NCI-H1092 (cell line): Measurements from ENCODE around the gene PAK5.

Experiments used
- DNase-seq: peaks from one replicate; lab custom pipeline; 2025; lab: John Stamatoyannopoulos, UW

PAK5 gene

DNA sequence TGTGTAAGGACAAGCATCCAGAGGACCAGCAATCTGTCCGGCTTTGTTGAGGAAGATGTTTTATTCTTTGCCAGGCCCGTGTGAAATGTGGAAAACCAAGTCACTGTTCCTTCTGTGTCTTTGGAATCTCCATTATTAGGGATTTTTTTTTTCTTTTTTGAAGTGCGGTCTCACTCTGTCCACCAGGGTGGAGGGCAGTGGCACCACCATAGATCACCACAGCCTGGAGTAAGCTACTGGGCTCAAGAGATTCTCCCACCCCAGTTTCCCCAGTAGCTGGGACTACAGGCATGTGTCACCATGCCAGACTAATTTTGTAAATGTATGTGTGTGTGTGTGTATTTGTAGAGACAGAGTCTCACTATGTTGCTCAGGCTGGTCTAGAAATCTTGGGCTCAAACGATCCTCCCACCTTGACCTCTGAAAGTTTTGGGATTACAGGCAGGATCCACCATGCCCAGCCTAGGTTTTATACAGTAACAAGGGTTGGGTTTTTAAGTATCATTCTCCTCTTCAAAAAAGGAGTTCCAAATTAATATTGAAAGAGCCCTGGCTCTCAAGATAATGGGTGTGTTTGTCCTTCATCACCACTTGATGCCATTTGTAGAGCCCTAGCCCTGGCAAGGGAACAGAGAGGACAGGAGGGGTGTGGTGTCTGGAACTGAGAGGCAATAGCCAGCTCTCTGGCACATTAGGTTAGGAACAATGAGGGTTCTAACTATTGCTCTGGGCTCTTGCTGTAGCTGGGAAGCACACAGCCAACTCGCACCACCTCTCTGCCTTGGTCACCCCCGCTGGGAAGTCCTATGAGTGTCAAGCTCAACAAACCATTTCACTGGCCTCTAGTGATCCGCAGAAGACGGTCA lies 321.3 kb downstream of the PAK5 start:
- DNase-seq: no peak

- DNase-seq: no peak
These were observed 322.5 kb downstream of the PAK5 start for GRCh38 chr20:9516234-9516871.

DNA sequence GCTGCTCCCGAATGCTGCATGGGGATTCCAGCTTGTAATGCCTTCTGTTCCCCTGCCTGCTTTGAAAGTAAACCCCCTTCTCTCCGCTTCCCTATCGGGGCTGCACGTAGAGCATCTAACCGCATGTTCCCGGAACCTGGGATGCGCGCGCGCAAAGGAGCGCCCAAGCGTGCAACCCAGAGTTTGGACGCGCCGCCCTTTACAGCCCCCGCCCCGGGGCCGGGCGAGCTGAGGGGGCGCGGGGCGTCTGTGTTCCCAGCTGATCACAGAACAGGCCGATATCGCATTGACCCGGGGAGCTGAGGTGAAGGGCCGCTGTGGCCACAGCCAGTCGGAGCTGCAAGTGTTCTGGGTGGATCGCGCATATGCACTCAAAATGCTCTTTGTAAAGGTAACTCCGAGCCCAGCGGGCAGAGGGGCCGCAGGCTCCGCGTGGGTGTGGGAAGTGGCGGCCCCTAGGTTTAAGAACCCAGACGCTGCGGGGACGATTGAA lies 323.1 kb downstream of the PAK5 start:
- DNase-seq: no peak

- DNase-seq: no peak
These were observed 323.7 kb downstream of the PAK5 start for GRCh38 chr20:9515214-9515585.

GRCh38 chr20:9514461-9515213 lies 324.2 kb downstream of the PAK5 start, which contains the start of gene LAMP5:
LAMP5 (plus strand) TSS chr20:9514590; CDS start chr20:9514853, 263 bp downstream.
- peak; percentile 19 for DNase-seq

DNA sequence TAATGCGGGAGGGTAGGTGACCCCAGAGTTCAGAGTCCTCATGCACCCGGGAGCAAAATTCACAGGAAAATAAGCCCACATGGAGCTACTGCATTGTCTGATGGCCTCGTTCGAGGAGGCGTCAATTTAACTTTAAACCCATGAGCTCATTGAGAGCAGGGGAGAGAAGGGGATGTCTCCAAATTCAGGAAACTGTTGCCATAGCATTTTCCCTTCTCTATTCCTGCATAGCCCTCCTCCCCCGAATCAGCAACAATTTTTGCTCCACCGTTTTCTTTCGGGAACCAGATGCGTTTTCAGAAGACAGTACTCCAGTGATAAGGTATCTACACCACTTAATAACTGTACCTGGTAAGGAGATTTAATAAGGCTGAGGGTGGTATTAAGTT lies 324.8 kb downstream of the PAK5 start:
- DNase-seq: no peak

GRCh38 chr20:9510911-9511310 lies 328.0 kb downstream of the PAK5 start:
- DNase-seq: no peak

DNA sequence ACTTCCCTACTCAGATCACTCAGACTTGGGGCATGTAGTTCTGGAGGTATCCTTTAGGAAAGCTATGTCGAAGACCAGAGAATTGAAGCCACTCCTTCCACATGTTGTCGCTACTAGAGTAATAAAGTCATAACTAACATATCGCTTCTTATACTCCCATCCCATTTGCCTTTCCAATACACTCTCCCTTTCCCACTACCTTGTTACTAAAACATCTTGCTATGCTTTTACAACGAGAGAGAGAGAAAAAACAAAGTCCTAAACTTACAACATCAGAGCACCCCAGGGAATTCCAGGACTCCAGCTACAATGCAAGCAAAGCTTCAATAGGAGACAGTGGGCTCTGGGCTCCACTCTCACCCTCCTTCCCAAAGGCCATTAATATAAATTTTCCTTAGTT lies 329.6 kb downstream of the PAK5 start:
- DNase-seq: no peak

GRCh38 chr20:9508696-9509178 lies 330.1 kb downstream of the PAK5 start:
- DNase-seq: no peak

DNA sequence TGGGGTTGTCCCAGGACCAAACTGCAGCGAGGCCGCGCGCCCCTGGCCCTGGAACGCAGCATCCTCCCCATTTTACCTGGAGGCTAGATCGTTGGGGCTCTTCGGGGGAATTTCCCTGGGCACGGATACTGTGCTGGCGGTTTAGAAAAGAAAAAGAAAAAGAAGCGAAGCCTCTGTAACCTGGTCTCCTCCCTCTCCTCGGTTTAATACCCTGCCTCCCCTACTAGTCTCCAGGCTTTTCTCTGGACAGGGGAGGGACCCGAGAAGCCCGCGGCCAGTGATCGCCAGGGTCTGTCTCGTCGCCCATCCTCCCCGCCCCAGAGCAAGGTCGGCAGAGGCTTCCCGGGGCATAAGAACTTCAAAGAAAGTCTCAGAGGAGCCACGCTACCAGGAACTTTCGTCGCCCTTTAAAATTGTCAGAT lies 330.6 kb downstream of the PAK5 start:
- DNase-seq: no peak

DNA sequence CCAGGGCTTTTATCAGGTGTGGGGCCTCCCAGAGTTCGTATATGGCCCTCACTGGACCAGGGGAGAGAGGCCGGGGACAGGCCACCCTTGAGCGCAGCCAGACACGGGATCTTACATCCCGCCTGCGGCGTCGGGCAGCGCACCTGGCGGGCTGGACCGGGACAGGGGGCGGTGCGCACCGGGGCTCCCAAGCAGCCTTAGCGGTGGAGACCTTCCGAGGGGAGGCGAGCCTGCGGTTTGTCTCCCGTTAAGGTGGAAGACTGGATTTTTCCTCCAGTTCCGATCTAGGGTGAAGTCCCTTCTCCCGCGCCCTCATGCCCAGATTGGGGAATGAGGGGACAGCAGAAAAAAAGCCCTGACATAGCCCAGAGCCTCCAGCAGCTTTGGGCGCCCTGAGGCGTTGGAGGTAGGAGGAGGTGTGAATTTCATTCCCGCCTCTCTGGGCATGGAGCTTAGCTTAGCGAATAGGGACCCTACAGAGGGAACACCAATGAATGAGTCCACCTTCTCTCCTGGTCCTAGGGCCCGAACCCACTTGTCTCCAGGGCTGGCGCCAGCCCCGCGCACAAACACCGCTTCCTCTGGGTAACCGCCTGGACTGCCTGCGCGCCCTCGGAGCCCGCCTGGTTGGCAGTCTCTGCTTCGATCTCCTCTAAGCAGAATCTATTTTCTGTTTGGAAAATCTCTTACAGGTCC lies 331.2 kb downstream of the PAK5 start:
- no peak for DNase-seq

- no peak for DNase-seq
These were observed 331.9 kb downstream of the PAK5 start for GRCh38 chr20:9506964-9507369.

- no peak for DNase-seq
These were observed 332.5 kb downstream of the PAK5 start for GRCh38 chr20:9506280-9506821.

GRCh38 chr20:9503526-9504245 lies 335.2 kb downstream of the PAK5 start:
- DNase-seq: no peak

DNA sequence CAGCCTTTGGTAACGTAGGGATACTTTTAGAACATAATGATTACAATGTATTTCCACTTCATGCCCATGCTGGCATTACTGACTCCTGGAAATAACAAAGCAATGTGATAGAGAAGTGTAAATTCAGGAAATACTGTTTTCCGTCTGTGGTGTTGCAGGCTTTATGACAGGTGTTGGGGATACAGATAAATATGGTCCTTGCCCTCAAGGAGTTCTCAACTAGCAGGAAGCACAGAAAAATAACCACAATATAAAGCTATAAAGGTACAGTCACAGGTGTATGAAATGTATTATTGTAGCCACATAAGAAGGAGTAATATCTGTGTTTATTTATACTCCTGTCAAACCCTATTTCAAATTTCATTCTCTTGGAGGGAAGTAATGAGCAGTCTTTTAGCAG lies 337.4 kb downstream of the PAK5 start:
- DNase-seq: no peak

DNA sequence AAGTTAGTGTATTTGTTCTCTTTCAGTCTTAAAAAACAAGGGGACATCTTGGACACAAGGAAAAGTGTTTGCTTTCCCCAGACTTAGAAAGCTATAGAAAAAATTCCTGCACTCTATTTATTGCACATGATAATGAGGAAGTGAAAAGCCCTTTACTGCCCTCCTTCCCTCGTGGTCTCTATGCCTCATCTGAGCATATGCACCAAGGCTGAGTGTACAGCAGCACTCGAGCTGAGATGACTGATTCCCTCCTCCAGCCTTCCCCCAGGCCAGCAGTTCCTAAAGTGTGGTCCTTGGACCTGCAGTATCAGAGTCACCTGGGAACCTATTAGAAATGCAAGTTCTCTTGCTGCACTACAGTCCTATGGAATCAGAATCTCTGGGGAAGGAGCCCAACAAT lies 338.8 kb downstream of the PAK5 start:
- DNase-seq: no peak

DNA sequence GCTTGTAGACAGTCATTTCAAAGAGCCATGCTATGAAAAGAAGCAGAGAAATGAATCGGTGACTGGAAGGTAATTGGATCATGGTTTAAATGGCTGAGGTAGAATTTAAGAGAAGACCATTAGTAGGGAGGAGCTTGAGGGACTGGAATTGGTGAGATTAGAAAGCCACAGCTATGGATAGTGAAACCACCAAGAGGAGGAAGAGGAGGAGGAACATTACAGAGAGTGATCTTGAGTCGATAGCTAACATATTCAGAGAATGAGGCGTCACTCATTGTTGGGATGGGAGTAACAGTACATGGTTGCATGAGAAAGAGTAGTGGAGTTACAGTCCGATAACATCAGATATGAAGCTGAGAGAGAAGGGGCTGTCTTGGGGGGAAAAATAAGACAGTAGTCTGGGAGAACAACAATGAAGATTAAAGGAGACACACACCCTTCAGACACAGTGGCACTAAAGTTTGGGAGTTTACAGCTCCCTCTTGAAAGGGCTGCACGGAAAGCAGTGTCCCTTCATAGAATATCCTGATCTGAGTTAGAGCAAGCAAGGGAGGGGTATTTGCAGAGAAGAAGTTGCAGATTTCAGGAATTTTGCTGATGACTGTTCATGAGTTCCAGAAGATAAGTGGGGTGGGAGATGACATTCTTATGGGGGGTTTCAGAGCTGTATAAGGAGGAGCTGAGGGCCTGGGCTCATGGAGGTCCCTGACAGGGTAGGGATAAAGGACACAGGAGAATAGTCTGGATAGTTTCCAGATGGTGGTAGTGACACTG lies 339.6 kb downstream of the PAK5 start:
- no peak for DNase-seq

DNA sequence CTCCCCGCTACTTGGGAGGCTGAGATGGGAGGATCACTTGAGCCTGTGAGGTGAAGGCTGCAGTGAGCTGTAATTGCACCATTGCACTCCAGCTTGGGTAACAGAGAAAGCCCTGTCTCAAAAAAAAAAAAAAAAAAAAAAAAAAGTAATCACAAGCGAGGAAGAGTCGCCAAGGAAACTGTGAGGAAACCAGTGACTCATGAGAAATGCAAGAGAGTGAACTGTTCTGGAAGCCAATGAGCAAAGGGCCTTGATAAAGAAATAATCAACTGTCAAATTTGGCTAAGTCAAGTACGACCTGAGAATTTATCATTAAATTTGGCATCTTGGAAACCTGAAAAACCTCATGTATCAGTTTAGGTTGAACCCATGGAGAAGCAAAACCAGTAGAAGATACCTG lies 340.6 kb downstream of the PAK5 start:
- DNase-seq: no peak

- DNase-seq: no peak
These were observed 342.7 kb downstream of the PAK5 start for GRCh38 chr20:9496155-9496554.

DNA sequence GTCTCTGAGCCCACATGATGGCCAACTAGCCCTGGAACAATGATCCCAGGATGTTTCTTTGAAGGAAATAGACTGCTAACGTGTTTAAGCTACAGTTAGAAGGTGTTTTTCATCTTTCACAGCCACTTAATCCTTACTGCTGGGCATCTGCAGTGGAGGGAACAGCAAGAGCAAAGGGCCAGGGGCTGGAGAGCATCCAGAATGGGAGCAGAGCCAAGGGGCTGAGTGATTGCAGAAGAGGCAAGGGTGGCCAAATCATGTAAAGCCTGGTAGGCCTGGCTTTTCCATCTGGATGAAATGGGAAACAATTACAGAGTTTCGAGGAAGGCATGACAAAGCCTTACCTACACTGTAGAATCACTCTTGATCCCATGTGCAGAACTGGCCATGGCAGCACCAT lies 343.2 kb downstream of the PAK5 start:
- no peak for DNase-seq
